IPS-15b (cell line): ENCODE measurements around the gene BCAS3.
"Not testable (repeated sequence)": the region's sequence is repeated elsewhere in the genome, so short reads cannot be mapped to it uniquely, and the experiment has no call there.

Source experiments
- H3K27me3 ChIP-seq: one replicate; pipeline ENCODE4 v1.6.1; 2013; ENCODE audit warnings: low read length; ENCODE audit not compliant: control insufficient read depth, insufficient read depth
- H3K36me3 ChIP-seq: one replicate; pipeline ENCODE4 v1.6.1; 2013; ENCODE audit warnings: low read length; ENCODE audit not compliant: control insufficient read depth, insufficient read depth
- H3K4me1 ChIP-seq: one replicate; pipeline ENCODE4 v1.6.1; 2013; ENCODE audit warnings: mild to moderate bottlenecking, low read length; ENCODE audit not compliant: control insufficient read depth, insufficient read depth
- H3K4me3 ChIP-seq: one replicate; pipeline ENCODE4 v1.5.1; 2013; ENCODE audit warnings: low read depth, low read length
- H3K9ac ChIP-seq: one replicate; pipeline ENCODE4 v1.6.1; 2013; ENCODE audit warnings: low read depth, mild to moderate bottlenecking, low read length
- H3K9me3 ChIP-seq: one replicate; pipeline ENCODE4 v1.6.1; 2013; ENCODE audit warnings: mild to moderate bottlenecking, low read length; ENCODE audit not compliant: control insufficient read depth, insufficient read depth

BCAS3 gene

GRCh38 chr17:60916043-60916442 lies 238.4 kb downstream of the BCAS3 start:
- no peak overlapping the region for H3K9ac ChIP-seq
- no peaks in the 10 kb centered on the region for H3K27me3 ChIP-seq
- H3K4me1 ChIP-seq: no peaks in the 10 kb centered on the region
- H3K36me3 ChIP-seq: no peaks in the 10 kb centered on the region
- H3K4me3 ChIP-seq: no peak overlapping the region
- no peaks in the 10 kb centered on the region for H3K9me3 ChIP-seq

- Histone ChIP-seq H3K9ac (no peak overlapping the region), H3K4me3 (no peak overlapping the region), H3K27me3 (no peaks in the 10 kb centered on the region), H3K4me1 (no peaks in the 10 kb centered on the region), H3K36me3 (no peaks in the 10 kb centered on the region), H3K9me3 (no peaks in the 10 kb centered on the region)
Observed at GRCh38 chr17:60920107-60920506, 242.5 kb downstream of the BCAS3 start.

DNA sequence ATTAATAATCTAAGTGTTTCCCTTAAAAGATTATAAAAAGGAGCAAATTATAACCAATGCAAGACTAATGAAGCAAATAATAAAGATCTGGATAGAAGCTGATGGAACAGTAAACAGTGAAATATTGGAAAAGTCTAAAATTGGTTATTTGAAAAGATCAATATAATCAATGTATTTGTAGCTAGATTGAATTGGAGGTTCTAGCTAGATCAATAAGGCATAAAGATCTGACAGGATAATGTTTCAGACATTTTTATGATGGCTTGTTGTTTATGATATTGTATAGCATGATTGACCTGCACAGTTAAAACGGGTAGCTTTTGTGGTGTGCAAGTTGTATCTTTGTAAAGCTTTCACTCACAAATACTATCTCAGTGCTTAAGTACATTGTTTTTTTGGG lies 245.3 kb downstream of the BCAS3 start:
- no peak overlapping the region for H3K4me3 ChIP-seq
- no peaks in the 10 kb centered on the region for H3K4me1 ChIP-seq
- no peaks in the 10 kb centered on the region for H3K9me3 ChIP-seq
- H3K36me3 ChIP-seq: no peaks in the 10 kb centered on the region
- H3K27me3 ChIP-seq: no peaks in the 10 kb centered on the region
- H3K9ac ChIP-seq: no peak overlapping the region

- Histone ChIP-seq H3K4me1 (no peaks in the 10 kb centered on the region), H3K4me3 (no peak overlapping the region), H3K36me3 (no peaks in the 10 kb centered on the region), H3K9ac (no peak overlapping the region), H3K9me3 (no peaks in the 10 kb centered on the region), H3K27me3 (no peaks in the 10 kb centered on the region)
Observed at GRCh38 chr17:60926466-60927183, 249.0 kb downstream of the BCAS3 start.

DNA sequence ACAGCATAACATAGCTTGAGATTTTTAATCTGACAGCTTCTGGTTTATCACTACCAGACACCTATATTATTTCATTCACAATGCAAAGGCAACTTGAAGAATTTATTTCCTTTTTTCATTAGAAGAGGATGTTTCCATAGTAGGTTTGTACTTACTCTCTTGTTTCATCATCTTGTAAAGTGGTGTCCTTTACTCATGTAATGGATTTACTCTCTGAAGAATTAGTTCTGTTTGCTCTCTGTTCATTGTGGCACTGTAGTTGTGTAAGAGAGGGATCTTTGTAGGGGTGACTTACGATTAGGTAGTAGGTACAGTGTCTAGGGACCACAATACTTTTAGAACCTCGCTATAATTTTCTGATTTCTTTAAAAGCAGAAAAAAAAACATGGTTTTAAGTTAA lies 256.1 kb downstream of the BCAS3 start:
- Histone ChIP-seq H3K4me1 (peaks cover 3% of the 10 kb centered on the region), H3K27me3 (no peaks in the 10 kb centered on the region), H3K9ac (no peak overlapping the region), H3K9me3 (no peaks in the 10 kb centered on the region), H3K36me3 (no peaks in the 10 kb centered on the region), H3K4me3 (no peak overlapping the region)

DNA sequence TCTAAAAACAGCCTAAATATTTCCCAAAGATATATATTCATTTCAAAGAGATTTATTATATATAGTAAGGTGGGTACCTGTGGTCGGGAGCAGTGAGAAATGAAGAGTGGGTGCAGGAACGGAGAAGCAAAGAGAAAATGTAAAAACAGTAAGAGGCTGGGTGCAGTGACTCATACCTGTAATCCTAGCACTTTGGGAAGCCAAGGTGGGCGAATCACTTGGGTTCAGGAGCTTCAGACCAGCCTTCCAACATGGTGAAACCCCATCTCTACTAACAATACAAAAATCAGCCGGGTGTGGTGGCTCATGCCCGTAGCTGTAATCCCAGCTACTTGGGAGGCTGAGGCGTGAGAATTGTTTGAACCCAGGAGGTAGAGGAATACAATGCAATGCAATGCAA lies 257.1 kb downstream of the BCAS3 start:
- no peaks in the 10 kb centered on the region for H3K9me3 ChIP-seq
- peaks cover 3% of the 10 kb centered on the region for H3K4me1 ChIP-seq
- H3K27me3 ChIP-seq: no peaks in the 10 kb centered on the region
- no peaks in the 10 kb centered on the region for H3K36me3 ChIP-seq
- no peak overlapping the region for H3K4me3 ChIP-seq
- no peak overlapping the region for H3K9ac ChIP-seq

DNA sequence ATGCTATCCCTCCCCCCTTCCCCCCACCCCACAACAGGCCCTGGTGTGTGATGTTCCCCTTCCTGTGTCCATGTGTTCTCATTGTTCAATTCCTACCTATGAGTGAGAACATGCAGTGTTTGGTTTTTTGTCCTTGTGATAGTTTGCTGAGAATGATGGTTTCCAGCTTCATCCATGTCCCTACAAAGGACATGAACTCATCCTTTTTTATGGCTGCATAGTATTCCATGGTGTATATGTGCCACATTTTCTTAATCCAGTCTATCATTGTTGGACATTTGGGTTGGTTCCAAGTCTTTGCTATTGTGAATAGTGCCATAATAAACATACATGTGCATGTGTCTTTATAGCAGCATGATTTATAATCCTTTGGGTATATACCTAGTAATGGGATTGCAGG lies 258.3 kb downstream of the BCAS3 start:
- not testable (repeated sequence) for H3K36me3 ChIP-seq, H3K4me1 ChIP-seq, H3K9me3 ChIP-seq, H3K27me3 ChIP-seq, H3K9ac ChIP-seq, H3K4me3 ChIP-seq

- Histone ChIP-seq H3K36me3 (no peaks in the 10 kb centered on the region), H3K4me1 (peaks cover 3% of the 10 kb centered on the region), H3K9ac (no peak overlapping the region), H3K27me3 (no peaks in the 10 kb centered on the region), H3K4me3 (no peak overlapping the region), H3K9me3 (no peaks in the 10 kb centered on the region)
Observed at GRCh38 chr17:60939318-60939717, 261.7 kb downstream of the BCAS3 start.

DNA sequence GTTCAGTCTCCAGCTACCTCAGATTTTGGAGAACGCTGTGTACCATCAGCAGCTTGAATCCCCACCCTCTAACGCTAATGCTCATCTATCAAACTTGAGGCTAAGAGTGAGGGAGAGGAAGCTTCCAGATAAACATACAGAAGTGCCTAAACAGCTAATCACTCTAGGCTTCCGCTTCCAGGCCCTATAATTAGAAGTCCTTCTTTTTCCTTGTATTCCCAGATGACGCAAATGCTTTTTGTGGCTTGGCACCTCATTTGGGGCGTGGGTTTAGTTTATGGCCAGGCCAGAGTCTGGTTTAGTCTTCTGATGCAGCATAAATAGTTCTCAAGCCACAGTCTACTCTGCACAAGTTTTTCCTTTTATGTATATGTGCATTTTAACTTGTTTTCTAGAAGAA lies 263.4 kb downstream of the BCAS3 start:
- H3K36me3 ChIP-seq: no peaks in the 10 kb centered on the region
- no peaks in the 10 kb centered on the region for H3K9me3 ChIP-seq
- H3K4me1 ChIP-seq: no peaks in the 10 kb centered on the region
- H3K9ac ChIP-seq: no peak overlapping the region
- H3K27me3 ChIP-seq: no peaks in the 10 kb centered on the region
- H3K4me3 ChIP-seq: no peak overlapping the region

GRCh38 chr17:60941571-60941970 lies 263.9 kb downstream of the BCAS3 start:
- H3K36me3 ChIP-seq: no peaks in the 10 kb centered on the region
- no peak overlapping the region for H3K9ac ChIP-seq
- no peak overlapping the region for H3K4me3 ChIP-seq
- no peaks in the 10 kb centered on the region for H3K27me3 ChIP-seq
- no peaks in the 10 kb centered on the region for H3K4me1 ChIP-seq
- no peaks in the 10 kb centered on the region for H3K9me3 ChIP-seq

DNA sequence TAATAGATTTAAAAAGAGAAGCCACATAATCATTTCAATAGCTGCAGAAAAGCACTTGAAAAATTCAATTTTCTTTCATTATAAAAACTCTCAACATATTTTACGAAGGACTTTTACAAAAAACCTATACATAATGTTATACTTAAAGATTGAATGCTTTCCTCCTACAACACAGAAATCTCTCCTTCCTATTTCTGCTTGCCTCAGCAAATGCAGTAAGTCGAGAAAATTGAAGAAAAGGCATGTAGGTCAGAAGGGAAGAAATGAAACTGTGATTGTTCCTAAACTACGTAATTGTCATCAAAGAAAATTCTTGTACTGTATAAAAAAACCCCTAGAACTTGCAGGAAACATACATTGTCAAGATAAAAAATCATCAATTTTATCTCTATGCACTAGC lies 267.1 kb downstream of the BCAS3 start:
- H3K4me3 ChIP-seq: no peak overlapping the region
- H3K36me3 ChIP-seq: no peaks in the 10 kb centered on the region
- H3K9me3 ChIP-seq: no peaks in the 10 kb centered on the region
- no peaks in the 10 kb centered on the region for H3K27me3 ChIP-seq
- H3K4me1 ChIP-seq: no peaks in the 10 kb centered on the region
- H3K9ac ChIP-seq: no peak overlapping the region

DNA sequence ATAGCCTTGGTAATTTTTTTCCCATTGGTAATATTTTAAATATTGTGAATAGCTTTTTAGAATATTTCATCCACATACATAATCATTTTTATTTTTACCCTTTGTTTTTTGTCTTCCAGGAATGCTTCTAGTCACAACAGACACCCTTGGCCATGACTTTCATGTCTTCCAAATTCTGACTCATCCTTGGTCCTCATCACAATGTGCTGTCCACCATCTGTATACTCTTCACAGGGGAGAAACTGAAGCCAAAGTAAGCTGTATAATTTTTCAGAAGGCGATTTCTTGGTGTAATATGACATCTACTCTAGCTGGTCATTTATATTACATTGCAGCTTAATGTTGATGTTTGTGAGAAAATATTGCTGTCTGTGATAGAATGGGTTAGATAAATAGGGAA lies 269.4 kb downstream of the BCAS3 start:
- H3K36me3 ChIP-seq: no peaks in the 10 kb centered on the region
- no peaks in the 10 kb centered on the region for H3K4me1 ChIP-seq
- H3K9ac ChIP-seq: no peak overlapping the region
- H3K9me3 ChIP-seq: no peaks in the 10 kb centered on the region
- H3K27me3 ChIP-seq: no peaks in the 10 kb centered on the region
- no peak overlapping the region for H3K4me3 ChIP-seq
